Gastrocnemius medialis (tissue), 4 donors: ENCODE data around the gene ISG20.

Source experiments
- CTCF ChIP-seq, 5 experiments: fragments of 450-650 bp in 3 of 5; fragments of 200-600 bp in 2 of 5; sonication (generic) in 2 of 5; IDR thresholded peaks in 4 of 5; conservative IDR thresholded peaks in 1 of 5; 1 replicate in 4 of 5; 2 replicates in 1 of 5; pipeline ENCODE4 v1.5.1; 2016 to 2019; ENCODE audit warnings: antibody characterized with exemption in 5 of 5, mild to moderate bottlenecking in 3 of 5, moderate library complexity in 3 of 5
- POLR2A ChIP-seq, 2 donors: fragments of 450-650 bp; IDR thresholded peaks; one replicate each; pipeline ENCODE4 v1.6.1; 2017; ENCODE audit warnings: antibody characterized with exemption in 2 of 2, mild to moderate bottlenecking in 2 of 2, moderate library complexity in 2 of 2

- TF ChIP-seq CTCF (IDR thresholded peaks at IDR 0.05 in 4 of 5, conservative IDR thresholded peaks at IDR 0.05 in 1 of 5): no peak
- TF ChIP-seq POLR2A (IDR thresholded peaks at IDR 0.05): no peak
These were observed 16.2 kb upstream of the ISG20 start for GRCh38 chr15:88622605-88622975.
